WERI-Rb-1 (cell line): ENCODE results near the gene AKR7A2.
"Not testable (repeated sequence)": the region's sequence is repeated elsewhere in the genome, so short reads cannot be mapped to it uniquely, and the experiment has no call there.

Experiments used
- DNase-seq: peaks from one replicate; pipeline ENCODE4 v3.0.0-alpha.2; 2020
- H3K27ac ChIP-seq: fragments of 250-450 bp; sonication (Bioruptor Pico); 2 replicates; pipeline ENCODE4 v1.5.1; 2020; ENCODE audit warnings: mild to moderate bottlenecking, moderate library complexity
- H3K27me3 ChIP-seq: fragments of 250-450 bp; sonication (Bioruptor Pico); 2 replicates; pipeline ENCODE4 v1.5.1; 2021; ENCODE audit warnings: mild to moderate bottlenecking, low read depth, moderate library complexity; ENCODE audit not compliant: insufficient read depth, severe bottlenecking
- H3K36me3 ChIP-seq: fragments of 250-450 bp; sonication (Bioruptor Pico); 2 replicates; pipeline ENCODE4 v1.5.1; 2020; ENCODE audit warnings: mild to moderate bottlenecking, moderate library complexity
- H3K4me3 ChIP-seq: 2 replicates; pipeline ENCODE4 v1.5.1; 2011; ENCODE audit warnings: low read depth, mild to moderate bottlenecking, control low read depth, low read length
- H3K9me3 ChIP-seq: fragments of 250-450 bp; sonication (Bioruptor Pico); 2 replicates; pipeline ENCODE4 v1.5.1; 2021; ENCODE audit warnings: mild to moderate bottlenecking, moderate library complexity; ENCODE audit not compliant: severe bottlenecking
- TF ChIP-seq, protein P1 (sequence below): IDR thresholded peaks from 2 replicates; pipeline ENCODE4 v1.5.1; 2011; ENCODE audit warnings: low read depth, mild to moderate bottlenecking, control low read depth, inconsistent platforms, low read length

AKR7A2 gene

DNA sequence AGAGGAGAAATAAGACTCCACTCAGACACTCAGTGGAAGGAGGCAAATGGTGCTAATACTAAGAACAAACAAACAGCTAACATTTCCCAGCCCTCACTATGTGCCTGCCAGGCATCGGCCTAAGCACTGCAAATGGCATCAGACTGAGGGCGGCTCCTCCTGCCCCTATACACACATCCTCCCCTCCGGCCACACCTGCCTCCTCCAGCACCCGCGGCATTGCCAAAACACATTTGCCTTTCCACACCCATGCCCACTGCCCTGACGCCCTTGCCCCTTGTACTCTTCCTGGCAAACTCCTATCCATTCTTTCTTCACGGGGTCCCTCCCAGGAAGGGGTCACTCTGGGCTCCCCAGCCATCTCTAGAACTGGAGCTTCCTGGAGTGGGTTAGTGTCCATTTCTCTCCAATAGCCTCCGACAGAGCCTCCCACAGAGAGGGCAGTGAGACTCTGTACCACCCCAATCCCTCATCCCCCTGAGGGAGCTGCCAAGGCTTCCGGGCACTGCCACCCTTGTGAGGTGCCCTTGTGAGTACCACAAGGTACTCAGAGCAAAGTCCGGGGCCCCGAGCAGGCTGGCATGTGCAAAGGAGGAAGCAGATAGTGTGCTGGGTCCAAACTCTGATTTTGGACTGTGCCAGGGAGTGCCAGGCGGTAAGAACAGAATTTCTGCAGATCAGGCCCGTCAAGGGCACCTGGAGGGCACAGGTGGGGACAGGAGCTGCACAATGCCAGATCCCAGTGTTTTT lies 24.3 kb downstream of the AKR7A2 start:
- H3K27ac ChIP-seq, result no peak overlapping the region
- no peaks in the 10 kb centered on the region for H3K27me3 ChIP-seq
- peaks cover 5% of the 10 kb centered on the region; the same call in 1 of the 2 replicates for H3K36me3 ChIP-seq
- TF ChIP-seq, protein P1, sequence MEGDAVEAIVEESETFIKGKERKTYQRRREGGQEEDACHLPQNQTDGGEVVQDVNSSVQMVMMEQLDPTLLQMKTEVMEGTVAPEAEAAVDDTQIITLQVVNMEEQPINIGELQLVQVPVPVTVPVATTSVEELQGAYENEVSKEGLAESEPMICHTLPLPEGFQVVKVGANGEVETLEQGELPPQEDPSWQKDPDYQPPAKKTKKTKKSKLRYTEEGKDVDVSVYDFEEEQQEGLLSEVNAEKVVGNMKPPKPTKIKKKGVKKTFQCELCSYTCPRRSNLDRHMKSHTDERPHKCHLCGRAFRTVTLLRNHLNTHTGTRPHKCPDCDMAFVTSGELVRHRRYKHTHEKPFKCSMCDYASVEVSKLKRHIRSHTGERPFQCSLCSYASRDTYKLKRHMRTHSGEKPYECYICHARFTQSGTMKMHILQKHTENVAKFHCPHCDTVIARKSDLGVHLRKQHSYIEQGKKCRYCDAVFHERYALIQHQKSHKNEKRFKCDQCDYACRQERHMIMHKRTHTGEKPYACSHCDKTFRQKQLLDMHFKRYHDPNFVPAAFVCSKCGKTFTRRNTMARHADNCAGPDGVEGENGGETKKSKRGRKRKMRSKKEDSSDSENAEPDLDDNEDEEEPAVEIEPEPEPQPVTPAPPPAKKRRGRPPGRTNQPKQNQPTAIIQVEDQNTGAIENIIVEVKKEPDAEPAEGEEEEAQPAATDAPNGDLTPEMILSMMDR, result no peak
- no peaks in the 10 kb centered on the region for H3K9me3 ChIP-seq
- no peak for DNase-seq
- H3K4me3 ChIP-seq, result no peak overlapping the region

DNA sequence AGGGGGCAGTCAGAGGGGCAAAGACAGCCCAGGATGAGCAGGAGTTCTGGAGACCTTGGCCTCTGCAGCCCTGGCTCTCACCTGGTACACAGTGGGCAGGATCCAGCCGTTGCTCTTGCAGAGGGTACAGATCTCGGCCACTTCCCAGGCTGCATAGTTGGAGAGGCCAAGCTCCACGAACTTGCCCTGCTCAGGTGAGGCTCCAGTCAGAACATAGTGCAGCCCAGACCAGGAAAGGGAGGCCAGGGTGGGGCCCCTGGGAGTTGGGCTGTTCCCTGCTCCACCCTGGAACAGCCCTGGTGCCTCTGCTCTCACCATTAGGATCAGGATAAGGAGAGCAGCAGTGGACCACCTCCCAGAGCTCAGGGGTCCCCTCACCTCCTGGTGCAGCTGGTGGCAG lies 26.1 kb downstream of the AKR7A2 start:
- DNase-seq, H3K36me3 ChIP-seq, H3K27ac ChIP-seq: not testable (repeated sequence)

DNA sequence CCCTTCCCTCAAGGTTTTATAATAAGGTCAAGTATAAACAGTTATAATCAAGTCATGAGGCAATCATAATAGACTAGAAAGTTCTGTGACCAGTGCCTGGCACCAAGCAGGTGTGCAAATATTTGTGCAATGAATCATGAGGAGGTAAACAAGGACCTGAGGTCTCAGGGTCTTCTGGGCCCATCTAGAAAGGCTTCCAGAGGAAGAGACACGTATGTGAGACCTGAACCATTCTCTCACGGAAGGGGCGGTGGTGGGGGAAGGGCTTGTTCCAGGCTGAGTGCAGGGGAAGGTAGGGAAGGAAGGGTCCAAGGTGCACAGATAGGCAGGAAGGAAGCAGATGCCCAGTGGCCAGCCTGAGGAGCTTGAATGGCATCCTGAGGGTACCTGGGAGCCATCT lies 26.6 kb downstream of the AKR7A2 start:
- not testable (repeated sequence) for H3K27ac ChIP-seq, H3K27me3 ChIP-seq, H3K4me3 ChIP-seq, H3K36me3 ChIP-seq, H3K9me3 ChIP-seq, DNase-seq

More for the DNA sequence above, 26.1 kb downstream of the AKR7A2 start:
- not testable (repeated sequence) for H3K4me3 ChIP-seq, H3K9me3 ChIP-seq, H3K27me3 ChIP-seq

DNA sequence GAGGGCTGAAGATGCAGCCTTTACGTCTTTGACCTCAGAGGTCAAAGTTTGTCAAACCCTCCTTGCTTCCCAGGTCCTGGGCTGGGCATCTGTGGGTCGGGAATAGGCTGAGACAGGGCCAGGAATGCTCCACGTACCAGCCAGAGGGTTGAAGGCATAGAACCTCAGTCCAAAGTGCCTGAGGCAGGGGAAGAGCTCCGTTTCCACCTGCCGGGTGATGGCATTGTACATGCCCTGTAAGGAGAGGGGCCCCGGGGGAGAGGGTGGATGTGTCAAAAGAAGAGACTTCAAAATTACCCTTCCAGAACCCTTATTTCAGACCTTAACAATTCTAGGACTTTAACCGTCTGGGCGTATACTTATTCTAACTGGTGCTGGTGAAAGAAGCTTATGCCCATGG lies 27.1 kb downstream of the AKR7A2 start:
- no peak overlapping the region for H3K4me3 ChIP-seq
- peaks cover 8% of the 10 kb centered on the region; the same call in 1 of the 2 replicates for H3K36me3 ChIP-seq
- TF ChIP-seq, protein P1, result no peak
- H3K27me3 ChIP-seq, result no peaks in the 10 kb centered on the region
- H3K27ac ChIP-seq, result no peak overlapping the region
- H3K9me3 ChIP-seq, result no peaks in the 10 kb centered on the region
- no peak for DNase-seq

DNA sequence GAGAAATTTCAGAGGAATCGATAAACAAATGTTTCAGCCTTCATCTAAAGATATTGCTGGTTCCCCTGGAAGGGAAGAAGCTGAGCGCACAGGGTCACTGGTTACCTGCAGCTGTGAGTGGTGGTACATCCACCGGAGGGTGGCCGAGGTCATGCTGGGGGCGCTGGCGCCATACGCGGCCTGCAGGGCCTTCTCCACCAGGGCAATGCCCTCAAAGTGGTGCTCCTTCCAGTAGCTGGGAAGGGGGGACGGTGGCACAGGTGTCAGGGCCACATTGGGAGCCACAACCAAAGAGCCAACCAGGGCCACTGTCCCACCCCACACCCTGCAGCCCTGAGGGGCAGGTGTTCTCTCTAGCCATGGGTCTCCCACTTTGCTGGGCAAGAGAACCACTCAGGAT lies 28.1 kb downstream of the AKR7A2 start:
- Histone ChIP-seq H3K9me3 (no peaks in the 10 kb centered on the region), H3K27ac (no peak overlapping the region), H3K27me3 (no peaks in the 10 kb centered on the region), H3K4me3 (no peak overlapping the region), H3K36me3 (peaks cover 8% of the 10 kb centered on the region; the same call in 1 of the 2 replicates)
- DNase-seq, result no peak
- TF ChIP-seq, protein P1, result no peak

DNA sequence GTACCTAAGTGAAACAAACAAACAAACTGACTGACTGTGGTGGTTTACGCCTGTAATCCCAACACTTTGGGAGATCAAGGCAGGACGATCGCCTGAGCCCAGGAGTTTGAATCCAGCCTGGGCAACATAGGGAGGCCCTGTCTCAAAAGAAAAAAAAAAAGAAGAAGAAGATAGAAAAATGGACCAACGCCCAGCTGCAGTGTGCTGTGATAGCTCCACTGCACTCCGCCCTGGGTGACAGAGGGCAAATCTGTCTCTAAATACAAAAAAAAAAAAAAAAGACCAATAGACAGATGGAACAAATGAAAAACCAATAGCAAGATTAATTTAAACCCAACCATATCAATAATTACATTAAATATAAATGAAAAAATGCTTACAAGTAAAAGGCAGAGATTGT lies 37.3 kb downstream of the AKR7A2 start:
- H3K4me3 ChIP-seq, result no peak overlapping the region
- peaks cover 4% of the 10 kb centered on the region; the same call in 1 of the 2 replicates for H3K36me3 ChIP-seq
- TF ChIP-seq, protein P1, result no peak
- no peak for DNase-seq
- H3K27me3 ChIP-seq, result no peaks in the 10 kb centered on the region
- no peak overlapping the region for H3K27ac ChIP-seq
- H3K9me3 ChIP-seq, result no peaks in the 10 kb centered on the region

DNA sequence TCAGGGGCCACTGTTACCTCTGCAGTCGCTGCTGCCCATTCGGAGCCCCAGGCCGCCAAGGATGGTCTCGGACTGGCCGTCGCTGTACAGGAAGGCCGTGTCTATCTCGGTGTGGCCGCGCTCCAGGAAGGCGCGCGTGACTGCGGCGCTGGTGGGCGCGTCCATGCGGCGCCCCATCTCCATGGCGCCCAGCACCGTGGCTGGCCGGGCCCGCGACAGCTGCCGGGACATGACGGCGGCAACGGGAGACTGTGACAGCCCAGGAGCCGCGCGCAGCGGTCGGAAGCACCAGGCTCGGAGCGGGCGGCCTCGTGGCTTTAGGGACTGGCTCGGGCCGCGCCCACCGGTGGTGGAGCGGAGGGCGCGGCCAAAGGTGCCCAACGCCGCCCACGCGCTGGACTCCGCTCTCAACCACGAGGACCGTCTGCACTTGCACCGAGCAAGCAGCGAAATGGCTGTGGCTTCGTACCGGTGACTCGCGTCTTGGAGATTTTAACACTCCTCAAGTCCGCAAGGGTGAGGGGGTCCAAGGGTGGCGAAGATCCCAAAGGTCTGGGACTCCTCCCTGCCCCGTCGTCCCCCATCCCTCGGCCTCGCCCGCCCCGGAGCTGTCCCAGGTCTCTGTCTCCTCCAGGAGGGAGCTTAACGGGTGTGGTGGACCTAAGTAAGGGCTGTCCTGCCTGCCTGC lies 38.0 kb downstream of the AKR7A2 start:
- H3K27me3 ChIP-seq, DNase-seq, H3K4me3 ChIP-seq, H3K9me3 ChIP-seq, H3K36me3 ChIP-seq, H3K27ac ChIP-seq: not testable (repeated sequence)
